ENCODE measurements around the gene PRXL2C.

DNA sequence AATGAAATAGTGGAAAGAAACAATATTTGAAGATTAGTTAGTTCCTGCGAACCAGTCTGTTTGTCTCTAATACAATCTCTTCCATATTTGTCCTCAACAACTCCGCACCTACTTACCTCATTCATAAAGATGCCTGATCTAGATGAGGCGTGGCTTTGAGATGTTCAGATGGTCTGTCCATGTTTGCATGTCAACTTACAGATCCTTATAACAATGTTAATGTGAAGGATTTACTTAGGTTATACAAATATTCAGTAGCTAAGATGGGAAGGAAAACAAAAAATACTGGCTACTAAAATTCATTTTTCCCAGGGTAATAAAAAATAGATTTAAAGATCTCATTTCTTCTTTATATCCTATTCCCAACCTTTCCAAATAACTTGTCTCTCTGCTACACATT lies 43.8 kb downstream of the PRXL2C start:
- TF ChIP-seq CTCF (conservative IDR thresholded peaks at IDR 0.05; ENCODE audit: low read length): no peak
- TF ChIP-seq EZH2phosphoT487 (IDR thresholded peaks at IDR 0.05; ENCODE audit: borderline replicate concordance): no peak

Data from Loucy (cell line).